CD4-positive, alpha-beta T cell treated with Interferon gamma for 1 hour (primary cell): ENCODE measurements around the gene PHYKPL.
A peak's percentile ranks its signal among the peaks of the same experiment; 100 is the strongest.

Experiments used
- DNase-seq: peaks from one replicate; pipeline ENCODE4 v3.0.0-alpha.2; 2020

The PHYKPL gene

GRCh38 chr5:178182158-178182876 is 50.3 kb downstream of the PHYKPL start:
- no peak for DNase-seq

- no peak for DNase-seq
Observed at GRCh38 chr5:178180141-178180863, 52.3 kb downstream of the PHYKPL start.

DNA sequence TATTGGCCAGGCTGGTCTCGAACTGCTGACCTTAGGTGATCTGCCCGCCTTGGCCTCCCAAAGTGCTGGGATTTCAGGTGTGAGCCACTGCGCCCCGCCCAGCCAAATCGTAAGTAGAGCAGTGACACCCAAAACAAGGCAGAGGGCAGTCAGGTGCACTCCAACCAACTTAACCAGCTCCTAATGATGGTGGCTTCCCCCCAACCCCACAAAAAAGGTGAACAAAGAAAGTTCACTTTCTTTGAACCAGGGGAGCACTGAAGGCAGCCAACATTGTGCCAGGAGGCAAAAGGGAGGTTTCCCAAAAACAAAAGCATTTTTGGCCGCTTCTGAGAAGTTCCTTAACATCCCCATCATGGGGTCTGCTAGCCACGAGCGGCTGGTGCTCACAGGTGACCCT is 55.0 kb downstream of the PHYKPL start:
- DNase-seq, result no peak

- no peak for DNase-seq
Observed at GRCh38 chr5:178176791-178177190, 55.8 kb downstream of the PHYKPL start.

DNA sequence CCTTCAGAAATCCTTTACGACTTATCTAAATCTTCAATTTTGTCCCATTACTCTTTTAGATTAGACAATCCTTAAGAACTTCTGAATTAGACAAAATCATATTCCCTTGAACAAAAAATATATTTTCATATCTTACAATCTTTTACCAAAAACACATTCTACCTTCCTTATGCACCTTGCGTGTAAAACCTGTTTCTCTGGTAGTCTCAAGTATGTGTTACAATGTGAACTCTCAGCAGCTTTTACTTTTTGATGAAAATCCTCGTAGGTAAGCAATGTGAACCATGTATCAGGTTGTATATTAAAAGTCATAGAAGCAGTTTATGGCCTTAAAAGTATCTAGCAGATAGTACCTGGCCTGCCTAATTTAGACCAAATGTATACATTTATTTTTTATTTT is 58.1 kb downstream of the PHYKPL start:
- DNase-seq, result no peak

- DNase-seq, result no peak
Observed at GRCh38 chr5:178170455-178170854, 62.1 kb downstream of the PHYKPL start.

DNA sequence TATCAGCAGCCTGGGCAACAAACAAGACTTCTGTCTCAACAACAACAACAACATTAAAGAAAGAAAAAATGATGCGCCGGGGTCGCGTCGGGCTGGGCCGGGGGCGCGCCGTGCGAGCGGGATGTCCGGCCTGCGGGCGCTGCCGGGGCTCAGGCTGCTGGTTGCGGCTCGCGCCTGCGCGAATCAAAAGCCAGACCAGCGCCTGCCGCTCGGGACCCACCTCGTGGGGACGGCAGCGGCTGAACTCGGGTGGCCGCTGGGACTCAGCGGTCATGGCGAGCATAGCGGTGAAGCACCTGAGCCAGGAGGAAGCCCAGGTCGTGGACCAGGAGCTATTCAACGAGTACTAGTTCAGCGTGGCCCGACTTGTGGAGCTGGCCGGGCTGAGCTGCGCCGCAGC is 67.0 kb downstream of the PHYKPL start:
- DNase-seq, result no peak

- peak; percentile 87 for DNase-seq
Observed at GRCh38 chr5:178163772-178164735, 68.5 kb downstream of the PHYKPL start.

GRCh38 chr5:178162481-178162880 is 70.1 kb downstream of the PHYKPL start:
- DNase-seq, result no peak

DNA sequence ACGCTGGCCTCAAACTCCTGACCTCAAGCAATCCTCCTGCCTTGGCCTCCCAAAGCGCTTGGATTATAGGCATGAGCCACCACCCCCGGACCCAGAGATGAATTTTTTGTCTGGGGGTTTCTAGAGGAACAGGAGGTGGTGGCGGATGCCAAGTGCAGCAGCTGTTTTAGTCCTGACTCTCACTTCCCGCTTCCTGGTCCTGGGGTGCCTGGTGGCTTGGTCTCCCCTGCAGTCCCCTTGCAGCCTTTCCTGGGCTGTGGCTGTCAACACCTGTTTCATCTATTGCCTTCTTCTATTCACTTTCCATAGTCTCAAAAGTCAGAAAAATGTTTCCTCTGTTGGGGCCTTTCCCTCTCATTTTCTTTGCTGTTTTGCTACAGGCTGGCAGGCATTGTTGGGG is 72.4 kb downstream of the PHYKPL start:
- DNase-seq, result no peak
